ENCODE data around the gene APELA.
A peak's percentile ranks its signal among the peaks of the same experiment; 100 is the strongest.
"Not testable (repeated sequence)": the region's sequence is repeated elsewhere in the genome, so short reads cannot be mapped to it uniquely, and the experiment has no call there.

Gene APELA

DNA sequence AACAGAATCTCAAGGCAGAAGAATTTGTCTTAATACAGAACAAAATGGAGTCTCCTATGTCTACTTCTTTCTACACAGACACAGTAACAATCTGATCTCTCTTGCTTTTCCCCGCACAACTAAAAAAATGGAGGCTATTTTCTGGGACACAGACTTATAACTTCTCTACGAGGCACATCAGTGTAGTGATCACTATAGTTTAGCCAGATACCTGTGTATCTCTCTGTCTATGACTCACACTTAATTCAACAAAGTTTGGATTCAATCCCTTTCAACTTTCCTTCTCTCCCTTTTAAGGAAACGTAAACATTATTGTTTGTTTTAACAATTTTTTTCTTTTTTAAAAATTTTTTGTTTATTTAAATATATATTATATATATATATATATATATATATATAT is 29.4 kb downstream of the APELA start:
- Histone ChIP-seq H3K4me2 (ENCODE audit: low read length) (no peak overlapping the region), H3F3A (ENCODE audit: insufficient read depth, low read length) (no peaks in the 10 kb centered on the region), H3K27me3 (ENCODE audit: insufficient read depth, low read length) (no peaks in the 10 kb centered on the region), H3K4me1 (ENCODE audit: insufficient read depth, low read length, severe bottlenecking) (no peaks in the 10 kb centered on the region), H3K79me2 (ENCODE audit: insufficient read depth, low read length) (no peaks in the 10 kb centered on the region), H3K27ac (ENCODE audit: low read depth, low read length, poor library complexity, severe bottlenecking) (no peak overlapping the region), H3K36me3 (ENCODE audit: insufficient read depth, low read length) (no peaks in the 10 kb centered on the region), H3K9me2 (ENCODE audit: low read depth, low read length) (no peaks in the 10 kb centered on the region), H3K4me3 (ENCODE audit: low read depth, low read length, poor library complexity, severe bottlenecking) (no peak overlapping the region), H3K9me3 (ENCODE audit: low read length) (no peaks in the 10 kb centered on the region), H3K9ac (ENCODE audit: low read length) (no peak overlapping the region), H4K20me1 (ENCODE audit: insufficient read depth, low read length) (no peaks in the 10 kb centered on the region), H2AFZ (ENCODE audit: low read length) (no peak overlapping the region)
- TF ChIP-seq, protein P1, sequence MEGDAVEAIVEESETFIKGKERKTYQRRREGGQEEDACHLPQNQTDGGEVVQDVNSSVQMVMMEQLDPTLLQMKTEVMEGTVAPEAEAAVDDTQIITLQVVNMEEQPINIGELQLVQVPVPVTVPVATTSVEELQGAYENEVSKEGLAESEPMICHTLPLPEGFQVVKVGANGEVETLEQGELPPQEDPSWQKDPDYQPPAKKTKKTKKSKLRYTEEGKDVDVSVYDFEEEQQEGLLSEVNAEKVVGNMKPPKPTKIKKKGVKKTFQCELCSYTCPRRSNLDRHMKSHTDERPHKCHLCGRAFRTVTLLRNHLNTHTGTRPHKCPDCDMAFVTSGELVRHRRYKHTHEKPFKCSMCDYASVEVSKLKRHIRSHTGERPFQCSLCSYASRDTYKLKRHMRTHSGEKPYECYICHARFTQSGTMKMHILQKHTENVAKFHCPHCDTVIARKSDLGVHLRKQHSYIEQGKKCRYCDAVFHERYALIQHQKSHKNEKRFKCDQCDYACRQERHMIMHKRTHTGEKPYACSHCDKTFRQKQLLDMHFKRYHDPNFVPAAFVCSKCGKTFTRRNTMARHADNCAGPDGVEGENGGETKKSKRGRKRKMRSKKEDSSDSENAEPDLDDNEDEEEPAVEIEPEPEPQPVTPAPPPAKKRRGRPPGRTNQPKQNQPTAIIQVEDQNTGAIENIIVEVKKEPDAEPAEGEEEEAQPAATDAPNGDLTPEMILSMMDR (IDR thresholded peaks at IDR 0.05; ENCODE audit: low read length) = no peak
- no peak for TF ChIP-seq EZH2 (IDR thresholded peaks at IDR 0.05; ENCODE audit: borderline replicate concordance, low read length)

DNA sequence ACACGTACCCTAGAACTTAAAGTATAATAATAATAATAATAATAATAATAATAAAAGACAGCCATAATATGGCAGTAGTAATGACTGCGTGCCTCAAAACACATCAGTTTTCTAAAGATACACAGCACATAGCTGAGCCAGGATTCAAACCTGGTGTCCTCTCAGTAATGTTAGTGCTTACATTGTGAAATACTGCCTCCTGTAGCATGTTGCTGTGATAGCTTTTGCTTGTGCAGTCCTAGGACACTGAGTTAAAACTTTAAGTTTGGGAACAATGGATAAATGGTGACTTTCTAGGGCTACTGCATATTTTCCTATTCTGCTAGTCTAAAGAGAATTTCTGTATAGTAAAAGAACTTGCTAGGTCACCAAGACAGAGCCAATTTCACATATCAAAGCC is 36.5 kb downstream of the APELA start:
- H3K9me3 ChIP-seq (ENCODE audit: low read length); H4K20me1 ChIP-seq (ENCODE audit: insufficient read depth, low read length); H3K4me1 ChIP-seq (ENCODE audit: insufficient read depth, low read length, severe bottlenecking); H3K27ac ChIP-seq (ENCODE audit: low read depth, low read length, poor library complexity, severe bottlenecking); H2AFZ ChIP-seq (ENCODE audit: low read length); H3K9ac ChIP-seq (ENCODE audit: low read length); H3F3A ChIP-seq (ENCODE audit: insufficient read depth, low read length); H3K27me3 ChIP-seq (ENCODE audit: insufficient read depth, low read length); H3K9me2 ChIP-seq (ENCODE audit: low read depth, low read length); H3K79me2 ChIP-seq (ENCODE audit: insufficient read depth, low read length); H3K4me3 ChIP-seq (ENCODE audit: low read depth, low read length, poor library complexity, severe bottlenecking); H3K4me2 ChIP-seq (ENCODE audit: low read length); H3K36me3 ChIP-seq (ENCODE audit: insufficient read depth, low read length): not testable (repeated sequence)
- TF ChIP-seq, protein P1 (IDR thresholded peaks at IDR 0.05; ENCODE audit: low read length) = peak; percentile 6; the same call in 1 of the 2 replicates

DNA sequence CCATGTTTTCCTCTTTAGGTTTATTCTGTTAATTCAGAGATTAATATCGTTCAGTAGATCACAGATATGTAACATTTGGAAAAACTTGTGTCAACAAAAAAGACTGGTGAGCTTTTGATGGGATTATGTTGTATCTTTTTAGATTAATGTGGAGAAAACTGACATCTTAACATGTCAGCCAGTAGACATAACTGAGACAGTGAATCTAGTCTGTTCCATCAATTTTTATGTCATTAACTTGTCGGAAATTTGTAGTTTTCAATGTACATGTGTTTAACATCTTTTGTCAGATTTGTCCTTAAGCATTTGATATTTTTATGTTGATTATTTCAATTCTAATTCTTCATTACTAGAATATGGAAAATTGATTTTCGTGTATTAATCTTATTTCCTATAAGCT is 42.0 kb downstream of the APELA start:
- Histone ChIP-seq H3K9me2 (ENCODE audit: low read depth, low read length) (no peaks in the 10 kb centered on the region), H3K4me3 (ENCODE audit: low read depth, low read length, poor library complexity, severe bottlenecking) (no peak overlapping the region), H3K4me1 (ENCODE audit: insufficient read depth, low read length, severe bottlenecking) (no peaks in the 10 kb centered on the region), H3K27me3 (ENCODE audit: insufficient read depth, low read length) (no peaks in the 10 kb centered on the region; the same call in 1 of the 2 replicates), H3K36me3 (ENCODE audit: insufficient read depth, low read length) (no peaks in the 10 kb centered on the region), H3K9ac (ENCODE audit: low read length) (no peak overlapping the region), H2AFZ (ENCODE audit: low read length) (no peak overlapping the region), H4K20me1 (ENCODE audit: insufficient read depth, low read length) (no peaks in the 10 kb centered on the region), H3K27ac (ENCODE audit: low read depth, low read length, poor library complexity, severe bottlenecking) (no peak overlapping the region), H3K4me2 (ENCODE audit: low read length) (no peak overlapping the region), H3F3A (ENCODE audit: insufficient read depth, low read length) (no peaks in the 10 kb centered on the region), H3K9me3 (ENCODE audit: low read length) (no peaks in the 10 kb centered on the region), H3K79me2 (ENCODE audit: insufficient read depth, low read length) (no peaks in the 10 kb centered on the region)
- no peak for TF ChIP-seq EZH2 (IDR thresholded peaks at IDR 0.05; ENCODE audit: borderline replicate concordance, low read length)
- TF ChIP-seq, protein P1 (IDR thresholded peaks at IDR 0.05; ENCODE audit: low read length) = no peak

Measured in OCI-LY1 (cell line).